K562 (cell line): ENCODE measurements around the gene XIRP1. TPM values are rescaled to one million over a fixed set of nuclear protein-coding genes. Genes with fewer than 3 reads are reported as not detected.

Experiments used
- ATAC-seq: fragments of 200-7000 bp; cut with Tn5 transposase; 3 replicates; pipeline ENCODE4 v1.9.1; 2020; ENCODE audit warnings: moderate library complexity
- BruUV-seq: library from RNA; stranded (reverse); fragments of 400-500 nt; replicated peaks from 2 replicates; lab custom pipeline; 2021; lab: Mats Ljungman, UMichigan
- CTCF ChIA-PET: fragments of 300-600 bp; formaldehyde crosslinking; extraction: SDS; loops from one replicate; lab custom pipeline; 2021; ENCODE audit warnings: low intra/inter-chr PET ratio; lab: Yijun Ruan, JAX
- POLR2A ChIA-PET: fragments of 300-600, 350-650 bp; sonication (Branson Sonifier 250); formaldehyde crosslinking; extraction: SDS; loops from one replicate; lab custom pipeline; 2021; ENCODE audit warnings: antibody characterized with exemption, inconsistent platforms; lab: Yijun Ruan, JAX
- DNase-seq, 4 experiments: peaks; one replicate each; pipeline versions ENCODE4 v3.0.0 to v3.0.0-alpha.2; 2011 to 2018; ENCODE audit warnings: low spot score in 3 of 4, mixed read lengths in 3 of 4; ENCODE audit errors: extremely low read depth in 1 of 4
- FAIRE-seq: peaks from 2 replicates; lab custom pipeline; 2011; peaks lifted over from hg19 to GRCh38; lab: Jason Lieb, UNC
- H2AFZ ChIP-seq: 2 replicates; pipeline ENCODE4 v1.6.0; 2011; ENCODE audit warnings: low read depth, low read length, control low read depth, inconsistent platforms
- H3K27ac ChIP-seq: fragments of 200-600 bp; 3 replicates; pipeline ENCODE4 v1.8.0; 2011; ENCODE audit warnings: low read depth, mild to moderate bottlenecking, control low read depth, inconsistent platforms, low read length, moderate library complexity, mixed read lengths; ENCODE audit errors: extremely low read depth
- H3K27me3 ChIP-seq, 2 experiments: fragments of 300-600 bp in 1 of 2; 2 replicates in 1 of 2; 3 replicates in 1 of 2; pipeline versions ENCODE4 v1.6.0 to v1.8.0; 2011; ENCODE audit warnings: inconsistent platforms in 2 of 2, low read length in 2 of 2, mild to moderate bottlenecking in 1 of 2, mixed read lengths in 1 of 2, moderate library complexity in 1 of 2; ENCODE audit not compliant: control insufficient read depth in 2 of 2, insufficient read depth in 2 of 2
- H3K36me3 ChIP-seq: fragments of 300-600 bp; 3 replicates; pipeline ENCODE4 v1.8.0; 2011; ENCODE audit warnings: mild to moderate bottlenecking, low read length, inconsistent platforms; ENCODE audit not compliant: control insufficient read depth, insufficient read depth
- H3K4me1 ChIP-seq, 2 experiments: fragments of 200-600 bp in 1 of 2; replicated peaks in 1 of 2; 2 replicates in 1 of 2; 3 replicates in 1 of 2; pipeline versions ENCODE4 v1.5.1 to v1.8.0; 2011; ENCODE audit warnings: inconsistent platforms in 2 of 2, low read length in 2 of 2, mild to moderate bottlenecking in 1 of 2, mixed read lengths in 1 of 2, moderate library complexity in 1 of 2; ENCODE audit not compliant: control insufficient read depth in 2 of 2, insufficient read depth in 2 of 2
- H3K4me2 ChIP-seq: 2 replicates; pipeline ENCODE4 v1.6.1; 2011; ENCODE audit warnings: low read length, control low read depth, inconsistent platforms, mixed read lengths; ENCODE audit not compliant: insufficient read depth
- H3K4me3 ChIP-seq: fragments of 200-600 bp; sonication (generic), shearing (Covaris generic); 2 replicates; pipeline ENCODE4 v1.5.1; 2016; ENCODE audit warnings: control low read depth, inconsistent platforms
- H3K79me2 ChIP-seq: fragments of 200-600 bp; 3 replicates; pipeline ENCODE4 v1.8.0; 2011; ENCODE audit warnings: low read length, inconsistent platforms; ENCODE audit not compliant: control insufficient read depth, insufficient read depth
- H3K9ac ChIP-seq, 2 experiments: 2 replicates each; pipeline versions ENCODE4 v1.6.0 to v1.6.1; 2011; ENCODE audit warnings: low read depth in 2 of 2, low read length in 2 of 2, control low read depth in 1 of 2, inconsistent platforms in 1 of 2, mild to moderate bottlenecking in 1 of 2, mixed read lengths in 1 of 2; ENCODE audit not compliant: insufficient read depth in 1 of 2
- H3K9me1 ChIP-seq: one replicate; pipeline ENCODE4 v1.6.0; 2011; ENCODE audit warnings: inconsistent platforms, mild to moderate bottlenecking, low read length, moderate library complexity; ENCODE audit not compliant: control insufficient read depth, insufficient read depth
- H3K9me3 ChIP-seq: replicated peaks from 2 replicates; pipeline ENCODE4 v1.5.1; 2011; ENCODE audit warnings: low read depth, low read length, inconsistent platforms; ENCODE audit not compliant: control insufficient read depth, insufficient read depth
- H4K20me1 ChIP-seq: replicated peaks from 2 replicates; pipeline ENCODE4 v1.6.1; 2011; ENCODE audit warnings: low read length, inconsistent platforms, mixed read lengths; ENCODE audit not compliant: control insufficient read depth, insufficient read depth
- BACH1 ChIP-seq: fragments of 200-800 bp; sonication (Bioruptor generic); IDR thresholded peaks from 2 replicates; pipeline ENCODE4 v1.6.1; 2016; ENCODE audit warnings: missing genetic modification characterization, missing compliant biosample characterization
- KDM1A ChIP-seq, 2 experiments: fragments of 450-650 bp; IDR thresholded peaks; 2 replicates each; pipeline ENCODE4 v1.6.1; 2016; ENCODE audit warnings: mild to moderate bottlenecking in 2 of 2
- MBD2 ChIP-seq: sonication (generic); IDR thresholded peaks from 2 replicates; pipeline ENCODE4 v1.6.1; 2016; ENCODE audit warnings: low read depth, borderline replicate concordance
- POLR2A ChIP-seq: fragments of 450-650 bp; conservative IDR thresholded peaks from 2 replicates; pipeline ENCODE4 v1.6.1; 2016
- TBL1XR1 ChIP-seq, 2 experiments: IDR thresholded peaks; 2 replicates each; pipeline ENCODE4 v1.6.1; 2012; ENCODE audit warnings: improper control_type of control experiment in 2 of 2, low read length in 2 of 2, mild to moderate bottlenecking in 1 of 2
- TFAM ChIP-seq: fragments of 250-450 bp; sonication (Bioruptor Pico); conservative IDR thresholded peaks from 2 replicates; pipeline ENCODE4 v1.5.0; 2021; ENCODE audit warnings: mild to moderate bottlenecking, moderate library complexity
- ZNF12 ChIP-seq: sonication (generic); formaldehyde crosslinking; IDR thresholded peaks from 2 replicates; pipeline ENCODE4 v1.4.0; 2020; ENCODE audit warnings: mild to moderate bottlenecking, missing genetic modification reagents
- ZNF212 ChIP-seq: fragments of 450-650 bp; formaldehyde crosslinking; IDR thresholded peaks from 2 replicates; pipeline ENCODE4 v1.4.0; 2020; ENCODE audit warnings: mild to moderate bottlenecking
- ZNF408 ChIP-seq: fragments of 250-450 bp; sonication (Bioruptor Pico); IDR thresholded peaks from 2 replicates; pipeline ENCODE4 v1.4.0; 2020; ENCODE audit warnings: low read depth, mild to moderate bottlenecking, moderate library complexity
- ZNF445 ChIP-seq: fragments of 250-450 bp; sonication (Bioruptor Pico); IDR thresholded peaks from 2 replicates; pipeline ENCODE4 v1.4.0; 2020; ENCODE audit warnings: low read depth, mild to moderate bottlenecking, moderate library complexity
- WGBS: fragments of 100-300 bp; shearing (Covaris generic); methylation state at CpG from one replicate; pipeline ENCODE4 v1.1.6; 2016; ENCODE audit warnings: low coverage, mixed read lengths; ENCODE audit not compliant: insufficient coverage; ENCODE audit errors: missing lambda C conversion rate; 5-methylcytosine and 5-hydroxymethylcytosine counted together
- in situ Hi-C: fragments of 300-500 bp; cut with MboI; formaldehyde crosslinking; loops from 4 replicates; pipeline ENCODE4 v1.15.0; 2018; ENCODE audit warnings: inconsistent platforms, mixed read lengths
- intact Hi-C: fragments of 100-400 bp; cut with micrococcal nuclease; formaldehyde crosslinking; loops from 2 replicates; pipeline ENCODE4 v1.14.2; 2022
- polyA plus RNA-seq, 8 experiments: library from polyadenylated mRNA; depleted of rRNA in 4 of 8; stranded (reverse) in 5 of 8; unstranded in 3 of 8; fragments of >200 nt; fragmentation: Nextera tagmentation in 2 of 8; fragmentation: Illumina TruSeq in 1 of 8; extraction: Ambion mirVana in 2 of 8; extraction: Trizol in 1 of 8; gene quantifications; 2 replicates each; pipeline versions ENCODE4 v1.2.1 to v1.2.3, GENCODE V29; 2011 to 2014; ENCODE audit warnings: inconsistent platforms in 1 of 8, missing spikeins in 1 of 8
- total RNA-seq, 7 experiments: library from RNA; depleted of rRNA in 6 of 7; stranded (reverse); fragments of >200 nt in 6 of 7; fragmentation: Illumina TruSeq in 2 of 7; extraction: Trizol in 2 of 7; gene quantifications; 2 replicates each; pipeline versions ENCODE4 v1.2.1 to v1.2.3, GENCODE V29; 2011 to 2021; ENCODE audit warnings: low replicate concordance in 1 of 7
- TF ChIP-seq, protein P1 (sequence below): sonication (generic); formaldehyde crosslinking; IDR thresholded peaks from 2 replicates; pipeline ENCODE4 v1.9.0; 2022; ENCODE audit warnings: mild to moderate bottlenecking, missing genetic modification reagents
- TF ChIP-seq, protein P2 (sequence below): IDR thresholded peaks from 2 replicates; pipeline ENCODE4 v1.6.1; 2016; ENCODE audit warnings: missing genetic modification characterization, missing compliant biosample characterization

Gene XIRP1
- total and polyA plus RNA-seq, 9 of the 15 experiments (the other 6 are each of a cell fraction or from before 2014, with no cell fraction given) = 0.03 to 0.27 (median 0.08) TPM; not detected in 3

DNA sequence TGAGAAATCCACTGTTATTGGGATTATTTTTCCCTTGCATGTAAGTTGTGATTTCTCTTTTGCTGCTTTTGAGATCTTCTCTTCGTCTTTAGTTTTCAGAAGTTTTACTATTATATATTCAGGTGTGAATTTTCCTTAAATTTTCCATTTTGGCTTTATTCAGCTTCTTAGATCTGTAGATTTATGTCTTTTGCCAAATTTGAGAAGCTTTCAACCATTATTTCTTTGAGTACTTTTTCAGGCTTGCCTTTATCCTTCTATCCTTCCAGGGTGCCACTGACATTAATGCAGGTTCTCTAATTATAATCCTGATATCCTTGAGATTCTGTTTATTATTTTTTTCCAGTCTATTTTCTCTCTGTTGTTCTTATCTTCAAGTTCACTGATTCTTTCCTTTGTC is 38.1 kb upstream of the XIRP1 start:
- no TSS peak for BruUV-seq
- H3K36me3 ChIP-seq = no peaks in the 10 kb centered on the region
- in situ Hi-C loops (no loop called here), intact Hi-C loops (no loop called here)
- no peaks in the 10 kb centered on the region for H3K9me1 ChIP-seq
- no peak for FAIRE-seq
- peaks cover 11 to 13% of the 10 kb centered on the region in 2 experiments for H3K27me3 ChIP-seq
- no peak overlapping the region for H3K4me3 ChIP-seq
- no peak overlapping the region for H3K9ac ChIP-seq
- H4K20me1 ChIP-seq = no peaks in the 10 kb centered on the region
- no peaks in the 10 kb centered on the region for H3K79me2 ChIP-seq
- H3K27ac ChIP-seq = no peak overlapping the region
- no peak overlapping the region for H2AFZ ChIP-seq
- CTCF ChIA-PET = no interaction called here
- no peak for ATAC-seq
- no peak overlapping the region for H3K4me2 ChIP-seq
- TF ChIP-seq ZNF408 (CRISPR knock-in tag) = no peak
- TF ChIP-seq POLR2A = no peak
- no peak for TF ChIP-seq TBL1XR1 (IDR thresholded peaks at IDR 0.05; ENCODE audit: low read length in 2 of 2)
- TF ChIP-seq, protein P1, sequence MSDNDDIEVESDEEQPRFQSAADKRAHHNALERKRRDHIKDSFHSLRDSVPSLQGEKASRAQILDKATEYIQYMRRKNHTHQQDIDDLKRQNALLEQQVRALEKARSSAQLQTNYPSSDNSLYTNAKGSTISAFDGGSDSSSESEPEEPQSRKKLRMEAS (CRISPR knock-in tag) = no peak
- TF ChIP-seq MBD2 = no peak
- TF ChIP-seq ZNF445 = no peak
- TF ChIP-seq TFAM (CRISPR knock-in tag) = no peak
- TF ChIP-seq, protein P2, sequence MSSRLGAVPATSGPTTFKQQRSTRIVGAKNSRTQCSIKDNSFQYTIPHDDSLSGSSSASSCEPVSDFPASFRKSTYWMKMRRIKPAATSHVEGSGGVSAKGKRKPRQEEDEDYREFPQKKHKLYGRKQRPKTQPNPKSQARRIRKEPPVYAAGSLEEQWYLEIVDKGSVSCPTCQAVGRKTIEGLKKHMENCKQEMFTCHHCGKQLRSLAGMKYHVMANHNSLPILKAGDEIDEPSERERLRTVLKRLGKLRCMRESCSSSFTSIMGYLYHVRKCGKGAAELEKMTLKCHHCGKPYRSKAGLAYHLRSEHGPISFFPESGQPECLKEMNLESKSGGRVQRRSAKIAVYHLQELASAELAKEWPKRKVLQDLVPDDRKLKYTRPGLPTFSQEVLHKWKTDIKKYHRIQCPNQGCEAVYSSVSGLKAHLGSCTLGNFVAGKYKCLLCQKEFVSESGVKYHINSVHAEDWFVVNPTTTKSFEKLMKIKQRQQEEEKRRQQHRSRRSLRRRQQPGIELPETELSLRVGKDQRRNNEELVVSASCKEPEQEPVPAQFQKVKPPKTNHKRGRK (tag) = no peak
- TF ChIP-seq ZNF12 = no peak
- TF ChIP-seq KDM1A (IDR thresholded peaks at IDR 0.05) = no peak
- no peak for TF ChIP-seq ZNF212 (CRISPR knock-in tag)
- no peak for TF ChIP-seq BACH1 (tag)
- DNase-seq = no peak
- H3K9me3 ChIP-seq = no peaks in the 10 kb centered on the region
- 0% methylated on average over 1 of the region's 1 CpG for WGBS
- POLR2A ChIA-PET = interaction anchor here (1.1 kb wide), 1 partner anchor 11 kb away, joined by 3 read pairs; no protein-coding TSS in a partner anchor
- H3K4me1 ChIP-seq = no peaks in the 10 kb centered on the region; a peak in 1 of 5 replicates
